ENCODE measurements around the gene C17orf107.

- TF ChIP-seq CTCF (IDR thresholded peaks at IDR 0.05) = no peak
- TF ChIP-seq RCOR1 (IDR thresholded peaks at IDR 0.05; ENCODE audit: low read length) = no peak
- no peak for TF ChIP-seq EZH2phosphoT487 (IDR thresholded peaks at IDR 0.05; ENCODE audit: borderline replicate concordance, low read depth)
- no peak for TF ChIP-seq EP300 (IDR thresholded peaks at IDR 0.05; ENCODE audit: borderline replicate concordance in 1 of 2, low read depth in 1 of 2, low read length in 1 of 2)
- TF ChIP-seq USF2 (IDR thresholded peaks at IDR 0.05; ENCODE audit: borderline replicate concordance, low read depth, low read length) = no peak
- no peak for TF ChIP-seq GATA2 (CRISPR knock-in tag; IDR thresholded peaks at IDR 0.05)
- TF ChIP-seq POLR2AphosphoS5 (IDR thresholded peaks at IDR 0.05; ENCODE audit: low read depth, low read length) = no peak
- no peak for TF ChIP-seq REST (IDR thresholded peaks at IDR 0.05; ENCODE audit: low read depth, low read length)
- no peak for TF ChIP-seq SMC3 (IDR thresholded peaks at IDR 0.05; ENCODE audit: low read depth, low read length)
- no peak for TF ChIP-seq GABPA (IDR thresholded peaks at IDR 0.05; ENCODE audit: low read depth)
Measured at GRCh38 chr17:4854111-4854681, 45.1 kb upstream of the C17orf107 start.
